ENCODE measurements around the gene SRL. TPM values are rescaled to one million over a fixed set of nuclear protein-coding genes. Genes with fewer than 3 reads are reported as not detected.

SRL gene
- total RNA-seq (1 to 10 TPM; 2.1 to 2.9 TPM), polyA plus RNA-seq (under 1 TPM; 0.30 to 0.37 TPM)
- long read RNA-seq, donor 1, partial matches to known transcripts: 0 of 1 reads
- long read RNA-seq, donor 1, other reads (novel, unspliced or antisense): 0 of 1 reads
- long read RNA-seq, donor 2: 0 reads
- long read RNA-seq, donor 3: 0 reads
- long read RNA-seq, donor 4: 0 reads
- long read RNA-seq, donor 5, partial matches to known transcripts: 0 of 1 reads
- long read RNA-seq, donor 5, other reads (novel, unspliced or antisense): 0 of 1 reads

DNA sequence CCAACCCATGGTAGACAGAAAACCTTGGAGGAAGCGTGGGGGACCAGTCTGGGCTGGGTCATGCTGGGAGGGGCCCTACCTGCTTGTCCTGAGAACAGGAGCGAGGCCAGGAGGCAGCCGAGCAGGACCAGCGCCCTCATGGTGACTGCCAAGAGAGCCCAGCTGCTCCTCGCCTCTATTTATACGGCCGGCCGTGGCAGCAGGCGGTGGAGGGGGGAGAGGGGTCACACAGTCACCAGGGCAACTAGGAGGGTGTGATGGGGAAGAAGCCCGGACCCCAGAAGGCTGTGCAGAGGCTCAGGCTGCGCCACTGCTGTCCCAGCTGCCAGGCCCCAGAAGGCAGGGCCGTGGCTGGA lies at the start of gene SRL:
SRL (minus strand) TSS at position 153 of the 356 bp plus-strand sequence; CDS start at position 140, 13 bp downstream.
- H3K4me1 ChIP-seq (ENCODE audit: control insufficient read depth in 5 of 5, insufficient read depth in 5 of 5, low read length in 5 of 5): peaks cover 0 to 35% (median 4%) of the 10 kb centered on the region in 5 donors
- peak within 1 kb of the TSS in 1 of 2 donors; percentile 90 for H3K27ac ChIP-seq (ENCODE audit: low read depth in 1 of 2, low read length in 1 of 2)
- TF ChIP-seq, protein P1, sequence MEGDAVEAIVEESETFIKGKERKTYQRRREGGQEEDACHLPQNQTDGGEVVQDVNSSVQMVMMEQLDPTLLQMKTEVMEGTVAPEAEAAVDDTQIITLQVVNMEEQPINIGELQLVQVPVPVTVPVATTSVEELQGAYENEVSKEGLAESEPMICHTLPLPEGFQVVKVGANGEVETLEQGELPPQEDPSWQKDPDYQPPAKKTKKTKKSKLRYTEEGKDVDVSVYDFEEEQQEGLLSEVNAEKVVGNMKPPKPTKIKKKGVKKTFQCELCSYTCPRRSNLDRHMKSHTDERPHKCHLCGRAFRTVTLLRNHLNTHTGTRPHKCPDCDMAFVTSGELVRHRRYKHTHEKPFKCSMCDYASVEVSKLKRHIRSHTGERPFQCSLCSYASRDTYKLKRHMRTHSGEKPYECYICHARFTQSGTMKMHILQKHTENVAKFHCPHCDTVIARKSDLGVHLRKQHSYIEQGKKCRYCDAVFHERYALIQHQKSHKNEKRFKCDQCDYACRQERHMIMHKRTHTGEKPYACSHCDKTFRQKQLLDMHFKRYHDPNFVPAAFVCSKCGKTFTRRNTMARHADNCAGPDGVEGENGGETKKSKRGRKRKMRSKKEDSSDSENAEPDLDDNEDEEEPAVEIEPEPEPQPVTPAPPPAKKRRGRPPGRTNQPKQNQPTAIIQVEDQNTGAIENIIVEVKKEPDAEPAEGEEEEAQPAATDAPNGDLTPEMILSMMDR (IDR thresholded peaks at IDR 0.05; ENCODE audit: control extremely low read depth, extremely low read depth): no peak
- H3K4me3 ChIP-seq: no peak within 1 kb of the TSS
- no peak for ATAC-seq (ENCODE audit: insufficient read depth, low FRiP score)
- H3K36me3 ChIP-seq (ENCODE audit: control insufficient read depth in 4 of 4, insufficient read depth in 4 of 4, low read length in 4 of 4): no peaks in the 10 kb centered on the region
- no peaks in the 10 kb centered on the region for H3K27me3 ChIP-seq (ENCODE audit: control insufficient read depth in 3 of 3, insufficient read depth in 3 of 3, low read length in 2 of 3)
- no peak within 1 kb of the TSS for H3K9ac ChIP-seq (ENCODE audit: insufficient read depth in 1 of 2, low read length in 2 of 2)
- 81 to 83% methylated on average over 12 of the region's 12 CpGs for WGBS, 2 donors
- no peaks in the 10 kb centered on the region for H3K9me3 ChIP-seq (ENCODE audit: control insufficient read depth in 4 of 4, insufficient read depth in 3 of 4, low read length in 3 of 4)
- DNase-seq: peak in 2 of 3 donors; percentile 37 to 47

DNA sequence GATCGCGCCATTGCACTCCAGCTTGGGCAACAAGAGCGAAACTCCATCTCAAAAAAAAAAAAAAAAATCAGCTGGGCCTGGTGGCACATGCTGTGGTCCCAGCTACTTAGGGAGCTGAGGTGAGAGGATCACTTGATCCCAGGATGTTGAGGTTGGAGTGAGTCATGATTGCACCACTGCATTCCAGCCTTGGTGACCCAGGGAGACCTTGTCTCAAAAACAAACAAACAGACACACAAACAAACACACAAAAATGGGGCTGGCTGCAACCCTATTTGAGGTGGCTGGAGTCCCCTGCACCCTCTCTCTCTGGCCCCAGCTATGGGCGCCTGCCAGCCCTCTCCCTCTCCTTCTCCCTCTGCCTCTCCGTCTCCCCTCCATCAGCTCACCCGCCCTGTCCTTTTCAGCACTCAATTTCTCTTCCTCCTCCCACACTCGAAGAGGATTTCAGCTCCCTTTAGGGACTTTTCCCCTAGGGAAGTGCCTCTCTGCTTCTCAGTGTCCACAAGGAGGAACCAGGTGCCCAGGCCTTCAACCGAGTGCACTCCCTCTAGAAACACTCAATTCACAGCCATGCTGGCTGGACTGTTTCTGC lies 48.5 kb upstream of the SRL start:
- TF ChIP-seq, protein P1 (IDR thresholded peaks at IDR 0.05; ENCODE audit: control extremely low read depth, extremely low read depth): no peak
- H3K4me3 ChIP-seq: no peak overlapping the region
- ATAC-seq (ENCODE audit: insufficient read depth, low FRiP score) (peak; percentile 17), DNase-seq (peak in 2 of 3 donors; percentile 39 to 62)
- peaks cover 0 to 2% (median 0%) of the 10 kb centered on the region in 4 donors for H3K9me3 ChIP-seq (ENCODE audit: control insufficient read depth in 4 of 4, insufficient read depth in 3 of 4, low read length in 3 of 4)
- H3K27me3 ChIP-seq (ENCODE audit: control insufficient read depth in 3 of 3, insufficient read depth in 3 of 3, low read length in 2 of 3): no peaks in the 10 kb centered on the region
- no peaks in the 10 kb centered on the region for H3K36me3 ChIP-seq (ENCODE audit: control insufficient read depth in 4 of 4, insufficient read depth in 4 of 4, low read length in 4 of 4)
- peaks cover 0 to 38% (median 12%) of the 10 kb centered on the region in 5 donors for H3K4me1 ChIP-seq (ENCODE audit: control insufficient read depth in 5 of 5, insufficient read depth in 5 of 5, low read length in 5 of 5)
- H3K27ac ChIP-seq (ENCODE audit: low read depth in 1 of 2, low read length in 1 of 2): peak overlapping the region in 1 of 2 donors; percentile 72
- H3K9ac ChIP-seq (ENCODE audit: insufficient read depth in 1 of 2, low read length in 2 of 2): no peak overlapping the region
- WGBS, 2 donors: 54 to 66% methylated on average over 8 of the region's 8 CpGs

DNA sequence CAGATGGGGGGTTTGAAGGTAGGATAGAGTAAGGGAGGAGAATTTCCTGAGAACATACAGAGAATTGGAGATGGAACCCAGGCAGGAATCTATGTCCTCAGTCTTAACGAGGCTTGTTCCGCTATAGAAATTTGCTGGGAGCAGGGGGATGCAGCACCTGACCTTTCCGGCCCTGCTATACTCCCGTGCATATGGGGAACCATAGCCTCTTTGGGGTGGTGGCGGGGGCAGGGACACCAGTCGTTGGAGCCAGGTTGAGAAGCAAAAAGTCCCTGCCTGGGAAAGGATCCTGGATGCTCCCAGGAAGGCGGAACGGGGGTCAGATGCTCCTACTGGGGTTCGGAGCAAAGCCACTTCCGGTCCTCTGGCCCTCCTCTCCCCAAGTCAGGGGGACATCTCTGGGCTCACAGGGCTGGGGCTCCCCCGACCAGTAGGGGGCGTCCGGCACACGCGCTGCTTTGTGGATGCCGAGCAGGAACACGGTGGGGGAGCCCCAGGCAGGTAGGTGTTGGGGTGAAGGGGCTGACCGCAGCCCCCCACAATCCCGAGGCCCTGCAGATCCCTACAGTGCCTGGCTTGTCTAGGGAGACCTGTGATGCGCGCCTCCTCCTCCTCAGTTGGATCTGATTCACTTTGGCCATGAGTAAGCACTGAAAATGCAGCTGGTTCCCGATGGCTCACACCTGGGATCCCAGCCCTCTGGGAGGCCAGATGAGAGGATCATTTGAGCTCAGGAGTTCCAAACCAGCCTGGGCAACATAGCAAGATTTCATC lies 46.5 kb upstream of the SRL start:
- Histone ChIP-seq H3K9ac (ENCODE audit: insufficient read depth in 1 of 2, low read length in 2 of 2) (peak overlapping the region in 1 of 2 donors; percentile 19), H3K36me3 (ENCODE audit: control insufficient read depth in 4 of 4, insufficient read depth in 4 of 4, low read length in 4 of 4) (no peaks in the 10 kb centered on the region), H3K4me1 (ENCODE audit: control insufficient read depth in 5 of 5, insufficient read depth in 5 of 5, low read length in 5 of 5) (peaks cover 0 to 27% (median 4%) of the 10 kb centered on the region in 5 donors), H3K9me3 (ENCODE audit: control insufficient read depth in 4 of 4, insufficient read depth in 3 of 4, low read length in 3 of 4) (peaks cover 0 to 2% (median 0%) of the 10 kb centered on the region in 4 donors), H3K4me3 (no peak overlapping the region), H3K27me3 (ENCODE audit: control insufficient read depth in 3 of 3, insufficient read depth in 3 of 3, low read length in 2 of 3) (no peaks in the 10 kb centered on the region), H3K27ac (ENCODE audit: low read depth in 1 of 2, low read length in 1 of 2) (no peak overlapping the region)
- TF ChIP-seq, protein P1 (IDR thresholded peaks at IDR 0.05; ENCODE audit: control extremely low read depth, extremely low read depth): peak; percentile 89
- WGBS, 2 donors: 14 to 15% methylated on average over 20 to 22 of the region's 22 CpGs
- ATAC-seq (ENCODE audit: insufficient read depth, low FRiP score) (peak; percentile 67), DNase-seq (peak; percentile 69 to 77 (median 71))
